GM23338 (cell line): ENCODE results near the gene CNOT6.

Experiments
- CREB1 ChIP-seq: fragments of 250-450 bp; sonication (Bioruptor Pico); IDR thresholded peaks from 2 replicates; pipeline ENCODE4 v1.5.0; 2020; ENCODE audit warnings: low read depth, mild to moderate bottlenecking, moderate library complexity
- CTCF ChIP-seq, 2 experiments: fragments of 200-600 bp in 1 of 2; sonication (generic) in 1 of 2; conservative IDR thresholded peaks; 2 replicates each; pipeline versions ENCODE4 v1.5.1 to v1.6.1; 2016 to 2017; ENCODE audit warnings: antibody characterized with exemption in 2 of 2, low read depth in 2 of 2, mild to moderate bottlenecking in 2 of 2, moderate library complexity in 1 of 2

GRCh38 chr5:180522330-180522729, 28.2 kb downstream of the CNOT6 start:
- TF ChIP-seq CTCF (conservative IDR thresholded peaks at IDR 0.05; ENCODE audit: low read depth in 2 of 2) (no peak), CREB1 (no peak)
